UCSD-AML1 (cell line): ENCODE results near the gene MDN1.
"Not testable (repeated sequence)": the region's sequence is repeated elsewhere in the genome, so short reads cannot be mapped to it uniquely, and the experiment has no call there.

Experiments
- DNase-seq: peaks from one replicate; lab custom pipeline; 2025; ENCODE audit not compliant: unreplicated experiment; lab: John Stamatoyannopoulos, UW

Gene MDN1

DNA sequence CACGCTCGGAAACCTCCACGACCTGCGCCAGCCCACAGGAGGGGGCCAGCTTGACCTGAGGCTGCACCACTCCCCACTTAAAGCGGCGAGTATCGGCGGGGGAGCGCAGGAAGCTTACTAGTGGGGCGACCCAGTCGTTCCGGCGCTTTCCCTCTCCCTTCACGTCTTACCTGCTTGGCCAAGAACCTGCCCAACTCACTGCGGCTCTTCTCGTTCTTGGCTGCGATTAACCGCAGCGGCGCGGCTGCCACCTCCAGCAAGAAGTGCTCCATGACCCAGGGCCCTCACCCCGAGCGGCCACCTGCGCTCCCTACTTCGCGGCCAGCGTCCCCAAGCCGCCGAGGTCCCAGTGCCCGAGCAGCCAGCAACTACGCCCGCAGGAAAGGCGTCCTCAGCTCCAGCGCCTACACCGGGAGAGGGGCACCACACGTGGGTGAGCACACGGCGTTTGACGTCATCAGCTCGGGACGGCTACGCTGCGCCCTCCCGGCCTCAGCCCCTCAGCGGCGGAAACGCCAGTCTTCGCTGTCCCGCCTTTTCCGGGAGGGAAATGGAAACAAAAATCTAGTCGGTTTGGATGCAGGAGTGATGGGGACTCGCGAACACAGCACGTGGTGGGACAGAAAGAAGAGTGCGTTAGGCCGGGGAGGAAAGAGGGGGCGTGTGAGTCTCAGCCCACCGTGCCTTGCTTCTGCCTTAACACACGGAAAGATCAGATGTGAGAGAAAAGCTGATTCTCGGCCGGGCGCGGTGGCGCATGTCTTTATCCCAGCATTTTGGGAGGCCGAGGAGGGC, at the start of gene MDN1:
Gene MDN1 (minus strand): TSS at position 459 of the 795 bp plus-strand sequence. CDS start 187 bp downstream, at position 272.
- peak; percentile 93 for DNase-seq

- no peak for DNase-seq
Observed at GRCh38 chr6:89866024-89866678, 46.6 kb upstream of the MDN1 start.

DNA sequence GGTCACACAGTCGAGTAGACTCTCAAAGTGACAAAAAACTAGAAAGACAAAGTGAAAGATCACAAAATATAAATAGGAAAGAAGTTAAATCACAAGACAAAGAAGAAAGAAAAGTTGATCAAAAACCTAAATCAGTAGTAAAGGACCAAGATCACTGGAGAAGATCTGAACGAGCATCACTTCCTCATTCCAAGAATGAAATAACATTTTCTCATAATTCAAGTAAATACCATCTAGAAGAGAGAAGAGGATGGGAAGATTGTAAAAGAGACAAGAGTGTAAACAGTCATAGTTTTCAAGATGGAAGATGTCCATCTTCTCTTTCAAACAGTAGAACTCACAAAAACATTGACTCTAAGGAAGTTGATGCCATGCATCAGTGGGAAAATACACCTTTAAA, 43.1 kb upstream of the MDN1 start:
- DNase-seq, result no peak

DNA sequence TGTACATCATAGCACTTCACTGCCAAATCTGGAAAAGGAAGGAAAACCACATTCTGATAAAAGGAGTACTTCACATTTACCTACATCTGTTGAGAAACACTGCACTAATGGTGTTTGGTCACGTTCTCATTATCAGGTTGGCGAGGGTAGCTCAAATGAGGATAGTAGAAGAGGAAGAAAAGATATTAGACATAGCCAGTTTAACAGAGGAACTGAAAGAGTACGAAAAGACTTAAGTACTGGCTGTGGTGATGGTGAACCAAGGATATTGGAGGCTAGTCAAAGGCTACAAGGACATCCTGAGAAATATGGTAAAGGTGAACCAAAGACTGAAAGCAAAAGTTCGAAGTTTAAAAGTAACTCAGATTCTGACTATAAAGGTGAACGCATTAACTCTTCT, 42.7 kb upstream of the MDN1 start:
- DNase-seq, result no peak

- no peak for DNase-seq
Observed at GRCh38 chr6:89859744-89860143, 40.1 kb upstream of the MDN1 start.

- no peak for DNase-seq
Observed at GRCh38 chr6:89858041-89858440, 38.4 kb upstream of the MDN1 start.

GRCh38 chr6:89853068-89853467, 33.5 kb upstream of the MDN1 start:
- no peak for DNase-seq

DNA sequence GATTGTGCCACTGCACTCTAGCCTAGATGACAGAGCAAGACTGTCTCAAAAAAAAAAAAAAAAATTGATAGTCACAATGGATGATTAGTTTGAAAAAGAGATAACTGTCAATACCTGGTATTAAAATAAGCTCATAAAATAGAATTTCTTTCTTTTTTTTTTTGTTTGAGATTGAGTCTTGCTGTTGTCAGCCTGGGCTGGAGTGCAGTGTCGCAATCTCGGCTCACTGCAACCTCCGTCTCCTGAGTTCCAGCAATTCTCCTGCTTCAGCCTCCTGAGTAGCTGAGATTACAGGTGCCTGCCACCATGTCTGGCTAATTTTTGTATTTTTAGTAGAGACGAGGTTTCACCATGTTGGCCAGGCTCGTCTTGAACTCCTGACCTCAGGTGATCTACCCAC, 27.9 kb upstream of the MDN1 start:
- not testable (repeated sequence) for DNase-seq

DNA sequence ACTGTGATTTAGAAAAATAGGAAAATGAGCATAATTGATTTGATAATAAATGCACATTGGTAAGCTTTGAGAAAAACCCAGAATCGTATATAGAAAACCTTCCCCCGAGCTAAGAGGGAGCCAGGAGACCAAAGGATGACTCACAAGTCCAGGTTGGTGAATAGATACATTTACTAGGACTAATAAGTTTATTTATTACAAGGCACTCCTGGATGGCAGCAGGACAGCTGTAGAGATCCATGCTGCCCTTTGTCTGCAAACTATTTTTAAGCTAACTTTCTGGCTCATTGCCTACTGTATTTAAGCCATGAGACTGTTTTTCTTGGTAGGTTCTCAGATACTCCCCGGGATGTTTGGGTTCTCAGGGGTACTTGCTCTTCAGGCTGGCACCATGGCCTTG, 23.5 kb upstream of the MDN1 start:
- DNase-seq, result no peak

DNA sequence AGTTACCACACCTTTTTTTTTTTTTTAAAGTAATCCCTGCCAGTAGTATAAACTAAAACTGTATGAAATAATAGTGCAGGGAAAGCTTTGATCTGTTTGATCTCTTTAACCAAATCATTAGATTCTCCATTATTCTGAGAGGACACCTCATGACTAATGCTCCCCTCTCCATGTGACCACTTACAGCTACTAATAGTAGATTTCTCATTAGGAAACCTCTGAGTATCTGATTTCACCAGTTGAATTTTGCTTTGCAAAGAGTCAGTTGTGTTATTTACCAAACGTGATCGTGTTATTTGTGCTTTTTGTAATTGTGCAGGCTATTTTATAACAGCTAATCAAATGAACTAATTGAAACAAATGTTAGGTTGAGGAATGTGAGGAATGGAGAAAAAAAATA, 22.6 kb upstream of the MDN1 start:
- no peak for DNase-seq

DNA sequence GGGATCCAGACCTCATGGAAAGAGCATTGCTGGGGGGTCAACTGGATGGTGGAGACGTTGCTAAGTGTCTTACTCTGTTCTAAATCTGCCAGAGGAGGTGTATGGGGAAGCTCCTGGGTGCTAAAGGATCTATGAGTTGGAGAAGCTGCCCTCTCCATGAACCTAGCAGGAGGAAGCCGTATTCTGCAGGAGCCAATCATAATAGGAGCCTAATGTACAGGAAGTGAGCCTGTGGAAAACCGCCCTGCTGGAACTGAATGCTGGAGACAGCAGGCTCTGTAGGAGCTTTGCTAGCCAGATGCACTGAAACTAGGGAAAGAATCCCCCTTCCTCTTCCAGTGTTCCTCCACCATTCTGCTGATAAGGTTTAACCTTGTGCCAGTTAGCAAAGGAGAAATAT, 20.9 kb upstream of the MDN1 start:
- peak; percentile 49 for DNase-seq

DNA sequence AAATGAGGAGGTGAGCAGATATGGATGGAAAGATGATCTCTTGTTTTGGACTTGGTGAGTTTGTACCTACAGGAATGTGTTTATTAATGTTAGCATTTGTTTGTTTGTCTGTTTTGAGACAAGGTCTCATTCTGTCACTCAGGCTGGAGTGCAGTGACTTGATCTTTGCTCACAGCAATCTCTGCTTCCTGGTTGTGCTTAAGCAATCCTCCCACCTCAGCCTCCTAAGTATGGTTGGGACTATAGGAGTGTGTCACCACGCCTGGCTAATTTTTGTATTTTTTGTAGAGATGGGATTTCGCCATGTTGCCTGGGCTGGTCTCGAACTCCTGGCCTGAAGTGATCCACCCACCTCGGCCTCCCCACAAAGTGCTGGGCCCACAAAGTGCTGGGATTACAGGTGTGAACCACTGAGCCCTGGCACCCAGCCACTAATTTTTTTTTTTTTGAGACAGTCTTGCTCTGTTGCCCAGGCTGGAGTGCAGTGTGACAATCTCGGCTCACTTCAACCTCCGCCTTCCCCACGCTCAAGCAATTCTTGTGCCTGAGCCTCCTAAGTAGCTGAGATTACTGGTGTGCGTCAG, 17.1 kb upstream of the MDN1 start:
- no peak for DNase-seq

DNA sequence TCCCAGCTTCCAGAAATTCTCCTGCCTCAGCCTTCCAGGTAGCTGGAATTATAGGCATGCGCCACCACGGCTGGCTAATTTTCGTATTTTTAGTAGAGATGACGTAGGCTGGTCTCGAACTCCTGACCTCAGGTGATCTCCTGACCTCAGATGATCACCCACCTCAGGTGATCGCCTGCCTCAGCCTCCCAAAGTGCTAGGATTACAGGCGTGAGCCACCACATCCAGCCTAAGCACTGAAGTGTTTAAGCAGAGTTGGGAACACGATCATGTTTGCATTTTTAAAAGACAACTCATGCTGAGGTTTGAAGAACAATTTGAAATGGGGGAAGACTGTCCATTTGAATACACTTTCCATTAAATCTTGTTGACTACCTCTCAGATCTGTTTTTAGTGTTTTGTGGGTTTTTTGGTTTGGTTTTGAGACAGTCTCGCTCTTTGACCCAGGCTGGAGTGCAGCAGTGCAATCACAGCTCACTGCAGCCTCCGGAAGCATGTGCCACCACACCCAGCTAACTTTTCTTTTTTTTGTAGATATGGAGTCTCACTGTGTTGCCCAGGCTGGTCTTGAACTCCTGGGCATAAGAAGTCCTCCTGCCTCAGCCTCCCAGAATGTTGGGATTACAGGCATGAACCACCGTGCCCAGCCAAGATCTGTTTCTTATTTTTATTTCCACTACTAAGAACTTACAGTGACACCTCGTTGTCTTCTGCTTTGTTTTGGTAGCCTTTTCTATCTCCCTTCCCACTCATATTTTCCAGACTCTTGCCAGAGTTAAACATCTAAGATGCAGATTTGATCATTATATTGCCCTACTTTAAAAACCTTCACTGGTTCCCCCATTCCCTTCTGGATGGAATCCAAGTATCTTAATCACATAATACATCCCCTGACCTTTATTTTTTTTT, 15.5 kb upstream of the MDN1 start:
- no peak for DNase-seq

- DNase-seq, result no peak
Observed at GRCh38 chr6:89830170-89830809, 10.7 kb upstream of the MDN1 start.

GRCh38 chr6:89829472-89830169, 10.0 kb upstream of the MDN1 start, which contains the start of gene CASP8AP2:
Gene CASP8AP2 (plus strand): TSS chr6:89829880.
- DNase-seq, result peak; percentile 94

DNA sequence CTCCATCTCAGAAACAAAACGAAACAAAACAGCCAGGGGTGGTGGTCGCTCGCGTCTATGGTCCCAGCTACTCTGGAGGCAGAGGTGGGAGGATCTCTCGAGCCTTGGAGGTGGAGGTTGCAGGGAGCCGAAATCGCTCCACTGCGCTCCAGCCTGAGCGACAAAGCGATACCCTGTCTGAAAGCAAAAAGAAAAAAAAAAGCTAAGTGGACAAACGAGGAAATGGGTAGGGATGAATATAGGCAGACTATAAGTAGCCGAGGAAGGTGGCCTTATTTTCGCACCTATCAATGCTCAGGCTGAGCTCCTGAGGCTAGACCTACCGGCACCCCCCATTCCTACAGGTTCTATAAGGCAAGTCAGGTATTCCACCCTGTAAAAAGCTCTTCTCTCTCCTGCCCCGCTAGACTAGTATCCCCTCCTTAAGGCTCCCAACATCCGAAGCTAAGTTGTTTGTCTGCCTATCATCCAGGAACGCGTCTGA, 9.4 kb upstream of the MDN1 start:
- no peak for DNase-seq

DNA sequence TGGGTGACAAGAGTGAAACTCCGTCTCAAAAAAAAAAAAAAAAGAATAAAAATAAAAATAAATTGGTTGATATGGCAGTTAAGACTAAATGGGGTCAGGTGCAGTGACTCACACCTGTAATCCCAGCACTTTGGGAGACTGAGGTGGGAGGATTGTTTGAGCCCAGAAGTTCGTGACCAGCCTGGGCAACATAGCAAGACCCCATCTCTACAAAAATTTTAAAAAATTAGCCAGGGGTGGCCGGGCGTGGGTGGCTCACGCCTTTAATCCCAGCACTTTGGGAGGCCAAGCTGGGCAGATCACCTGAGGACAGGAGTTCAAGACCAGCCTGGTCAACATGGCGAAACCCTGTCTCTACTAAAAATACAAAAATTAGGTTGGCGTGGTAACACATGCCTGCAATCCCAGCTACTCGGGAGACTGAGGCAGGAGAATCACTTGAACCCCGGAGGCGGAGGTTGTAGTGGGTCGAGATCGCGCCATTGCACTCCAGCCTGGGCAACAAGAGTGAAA, 8.9 kb upstream of the MDN1 start:
- DNase-seq, result not testable (repeated sequence)

DNA sequence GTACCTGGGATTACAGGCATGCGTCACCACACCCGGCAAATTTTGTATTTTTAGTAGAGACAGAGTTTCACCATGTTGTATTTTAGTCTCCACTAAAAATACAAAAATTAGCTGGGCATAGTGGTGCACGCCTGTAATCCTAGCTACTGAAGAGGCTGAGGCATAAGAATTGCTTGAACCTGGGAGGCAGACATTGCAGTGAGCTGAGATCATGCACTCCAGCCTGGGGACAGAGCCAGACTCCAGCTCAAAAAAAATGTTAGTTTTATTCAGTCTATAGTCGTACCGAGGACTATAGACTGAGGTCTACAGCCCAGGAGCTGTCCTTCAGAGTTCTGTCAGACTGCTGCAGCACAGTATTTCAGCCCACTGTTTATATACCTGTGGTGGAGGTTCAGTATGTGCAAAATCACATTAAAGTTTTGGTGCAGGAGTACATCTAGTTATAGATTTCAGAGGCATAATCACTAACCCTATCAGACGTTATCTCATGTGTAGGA, 6.5 kb upstream of the MDN1 start:
- no peak for DNase-seq

GRCh38 chr6:89818977-89819335, 638 bp downstream of the MDN1 start:
- DNase-seq, result peak; percentile 68

- DNase-seq, result no peak
Observed at GRCh38 chr6:89817481-89817880, 2.1 kb downstream of the MDN1 start.
